NCI-H146 (cell line): Measurements from ENCODE around the gene SMARCA2.

Source experiments
- DNase-seq: peaks from one replicate; lab custom pipeline; 2025; lab: John Stamatoyannopoulos, UW

SMARCA2 gene

GRCh38 chr9:2014696-2015580, at the start of gene SMARCA2:
Gene SMARCA2 (plus strand): TSS chr9:2015347. CDS start chr9:2029023, 13,676 bp downstream.
- DNase-seq: peak; percentile 96

GRCh38 chr9:1966725-1967366, 48.3 kb upstream of the SMARCA2 start:
- DNase-seq: no peak

GRCh38 chr9:1969160-1969559, 46.0 kb upstream of the SMARCA2 start:
- no peak for DNase-seq

- no peak for DNase-seq
These were observed 45.2 kb upstream of the SMARCA2 start for GRCh38 chr9:1969898-1970297.

- no peak for DNase-seq
These were observed 42.5 kb upstream of the SMARCA2 start for GRCh38 chr9:1972672-1973071.

- DNase-seq: no peak
These were observed 38.1 kb upstream of the SMARCA2 start for GRCh38 chr9:1977026-1977425.

GRCh38 chr9:1978941-1979340, 36.2 kb upstream of the SMARCA2 start:
- DNase-seq: no peak

GRCh38 chr9:1979741-1980367, 35.3 kb upstream of the SMARCA2 start:
- DNase-seq: no peak

GRCh38 chr9:1980387-1980786, 34.8 kb upstream of the SMARCA2 start:
- DNase-seq: no peak

- DNase-seq: no peak
These were observed 33.1 kb upstream of the SMARCA2 start for GRCh38 chr9:1982074-1982473.

- no peak for DNase-seq
These were observed 28.8 kb upstream of the SMARCA2 start for GRCh38 chr9:1986341-1986740.

- DNase-seq: no peak
These were observed 25.6 kb upstream of the SMARCA2 start for GRCh38 chr9:1989500-1989899.

GRCh38 chr9:1994180-1994579, 21.0 kb upstream of the SMARCA2 start:
- DNase-seq: no peak

- no peak for DNase-seq
These were observed 20.1 kb upstream of the SMARCA2 start for GRCh38 chr9:1995084-1995483.

- no peak for DNase-seq
These were observed 19.0 kb upstream of the SMARCA2 start for GRCh38 chr9:1996156-1996555.

- no peak for DNase-seq
These were observed 17.5 kb upstream of the SMARCA2 start for GRCh38 chr9:1997646-1998045.

GRCh38 chr9:1998111-1998510, 17.0 kb upstream of the SMARCA2 start:
- DNase-seq: no peak

GRCh38 chr9:2000314-2000713, 14.8 kb upstream of the SMARCA2 start:
- DNase-seq: no peak

- no peak for DNase-seq
These were observed 6.8 kb upstream of the SMARCA2 start for GRCh38 chr9:2008372-2008771.

- DNase-seq: no peak
These were observed 2.8 kb upstream of the SMARCA2 start for GRCh38 chr9:2012347-2012746.

GRCh38 chr9:2013743-2014475, 1.2 kb upstream of the SMARCA2 start:
- DNase-seq: no peak
